ENCODE results near the gene USP46. TPM values are rescaled to one million over a fixed set of nuclear protein-coding genes. Genes with fewer than 3 reads are reported as not detected.

Gene USP46
- total RNA-seq, 2 donors from 2014 or later = 19.1 to 28.0 TPM

DNA sequence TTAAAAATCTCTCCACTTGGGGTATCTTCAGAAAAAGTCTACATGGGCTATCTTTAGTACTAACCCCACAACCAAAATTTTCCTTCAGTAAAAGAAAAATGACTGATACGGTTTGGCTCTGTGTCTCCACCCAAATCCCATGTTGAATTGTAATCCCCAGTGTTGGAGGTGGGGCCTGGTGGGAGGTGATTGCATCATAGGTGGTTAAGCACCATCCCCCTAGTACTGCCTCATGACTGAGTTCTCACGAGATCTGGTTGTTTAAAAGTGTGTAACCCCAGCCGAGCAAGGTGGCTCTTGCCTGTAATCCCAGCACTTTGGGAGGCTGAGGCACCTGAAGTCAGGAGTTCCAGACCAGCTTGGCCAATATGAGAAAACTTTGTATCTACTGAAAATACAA, 66.8 kb downstream of the USP46 start:
- H3K27me3 ChIP-seq = no peaks in the 10 kb centered on the region
- no peak overlapping the region for H3K27ac ChIP-seq
- peaks cover 0 to 19% of the 10 kb centered on the region in 2 donors for H3K4me1 ChIP-seq
- peaks cover 12% of the 10 kb centered on the region for H3K36me3 ChIP-seq
- no peak overlapping the region for H3K4me3 ChIP-seq
- no peak for TF ChIP-seq CTCF (IDR thresholded peaks at IDR 0.05)
- no peaks in the 10 kb centered on the region for H3K9me3 ChIP-seq
- DNase-seq (ENCODE audit: low spot score) = no peak

GRCh38 chr4:52588771-52589591, 70.1 kb downstream of the USP46 start:
- no peaks in the 10 kb centered on the region for H3K36me3 ChIP-seq
- no peak for DNase-seq (ENCODE audit: low spot score)
- H3K9me3 ChIP-seq = no peaks in the 10 kb centered on the region
- no peaks in the 10 kb centered on the region for H3K27me3 ChIP-seq
- peaks cover 0 to 41% of the 10 kb centered on the region in 2 donors for H3K4me1 ChIP-seq
- no peak for TF ChIP-seq CTCF (IDR thresholded peaks at IDR 0.05)
- no peak overlapping the region for H3K4me3 ChIP-seq
- H3K27ac ChIP-seq = peak overlapping the region; percentile 48 to 49

- Histone ChIP-seq H3K9me3 (no peaks in the 10 kb centered on the region), H3K4me1 (peaks cover 0 to 41% of the 10 kb centered on the region in 2 donors), H3K27ac (peak overlapping the region; percentile 48 to 49), H3K36me3 (no peaks in the 10 kb centered on the region), H3K4me3 (no peak overlapping the region), H3K27me3 (no peaks in the 10 kb centered on the region)
- DNase-seq (ENCODE audit: low spot score) = no peak
- peak in 1 of 2 donors; percentile 66 for TF ChIP-seq CTCF (IDR thresholded peaks at IDR 0.05)
Measured at GRCh38 chr4:52588097-52588496, 71.0 kb downstream of the USP46 start.

DNA sequence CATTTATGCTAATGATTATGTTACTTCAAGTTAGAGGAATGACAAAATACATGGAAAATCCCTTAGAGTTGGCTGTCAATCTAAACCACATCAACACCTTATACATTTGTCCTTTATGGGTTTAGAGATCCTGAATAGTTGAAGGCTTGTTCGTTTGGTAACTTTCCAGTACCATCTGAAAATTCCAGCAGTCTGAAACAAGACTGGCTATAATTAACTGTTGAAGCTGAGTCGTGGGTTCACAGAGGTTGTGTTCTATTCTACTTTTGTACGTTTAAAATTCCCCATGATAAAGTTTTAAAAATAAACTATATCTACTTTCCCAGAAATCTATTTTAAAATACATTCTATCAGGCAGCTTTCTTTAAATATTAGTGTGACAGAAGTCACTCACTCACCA, 73.0 kb downstream of the USP46 start:
- Histone ChIP-seq H3K4me3 (no peak overlapping the region), H3K27ac (peak overlapping the region; percentile 28 to 69), H3K27me3 (no peaks in the 10 kb centered on the region), H3K36me3 (no peaks in the 10 kb centered on the region), H3K4me1 (peaks cover 0 to 41% of the 10 kb centered on the region in 2 donors), H3K9me3 (no peaks in the 10 kb centered on the region)
- TF ChIP-seq CTCF (IDR thresholded peaks at IDR 0.05) = no peak
- DNase-seq (ENCODE audit: low spot score) = no peak

DNA sequence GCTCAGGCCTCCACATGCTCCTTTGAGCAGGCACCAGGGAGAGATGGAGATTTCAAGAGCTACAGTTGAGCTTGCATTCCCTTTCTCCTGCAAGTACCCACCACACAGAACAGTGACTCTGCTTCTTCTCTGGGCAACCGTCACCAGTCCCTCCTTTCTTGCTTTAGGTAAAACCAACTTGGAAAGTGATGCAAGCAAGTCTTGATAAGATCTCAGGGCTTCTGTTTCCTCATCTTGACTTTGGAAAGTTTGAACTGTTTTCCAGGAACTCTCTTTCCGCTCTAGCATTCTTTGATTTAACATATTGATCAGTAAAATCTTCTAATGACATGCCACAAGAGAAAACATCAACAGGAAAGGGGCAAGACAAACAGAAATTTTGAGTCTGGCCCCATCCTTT, 73.7 kb downstream of the USP46 start:
- TF ChIP-seq CTCF (IDR thresholded peaks at IDR 0.05) = no peak
- peaks cover 0 to 41% of the 10 kb centered on the region in 2 donors for H3K4me1 ChIP-seq
- H3K27ac ChIP-seq = peak overlapping the region in 1 of 2 donors; percentile 69

More for the DNA sequence above, 73.7 kb downstream of the USP46 start:
- Histone ChIP-seq H3K4me3 (no peak overlapping the region), H3K36me3 (no peaks in the 10 kb centered on the region), H3K27me3 (no peaks in the 10 kb centered on the region), H3K9me3 (no peaks in the 10 kb centered on the region)
- DNase-seq (ENCODE audit: low spot score) = no peak
